ENCODE data around the gene CNTN4. TPM values are rescaled to one million over a fixed set of nuclear protein-coding genes. Genes with fewer than 3 reads are reported as not detected.

The CNTN4 gene
- polyA plus RNA-seq, 1 donor (not counting 4 experiments of a cell fraction or from before 2014, with no cell fraction given), result not detected

- Histone ChIP-seq H2AFZ (ENCODE audit: control insufficient read depth, low read length) (no peak overlapping the region), H3K27me3 (ENCODE audit: control insufficient read depth, extremely low read depth, insufficient read depth, low read length) (no peaks in the 10 kb centered on the region), H3K4me3 (ENCODE audit: control insufficient read depth in 2 of 3, extremely low read depth in 1 of 3, insufficient read depth in 2 of 3, low read depth in 1 of 3, low read length in 3 of 3) (no peak overlapping the region), H3K9me3 (ENCODE audit: control insufficient read depth, low read depth, low read length) (no peaks in the 10 kb centered on the region), H3K4me1 (ENCODE audit: control insufficient read depth, extremely low read depth, insufficient read depth, low read length) (no peaks in the 10 kb centered on the region), H3K36me3 (ENCODE audit: control insufficient read depth in 2 of 2, extremely low read depth in 1 of 2, insufficient read depth in 2 of 2, low read length in 2 of 2) (no peaks in the 10 kb centered on the region), H4K20me1 (ENCODE audit: control insufficient read depth, extremely low read depth, insufficient read depth, low read length) (no peaks in the 10 kb centered on the region), H3K9ac (ENCODE audit: control insufficient read depth, extremely low read depth, insufficient read depth, low read length) (no peak overlapping the region), H3K4me2 (ENCODE audit: control insufficient read depth, extremely low read depth, insufficient read depth, low read depth, low read length) (no peak overlapping the region), H3K9me1 (ENCODE audit: control insufficient read depth, extremely low read depth, insufficient read depth, low read length) (no peaks in the 10 kb centered on the region), H3K79me2 (ENCODE audit: control insufficient read depth, insufficient read depth, low read length) (no peaks in the 10 kb centered on the region), H3K27ac (ENCODE audit: control insufficient read depth, insufficient read depth, low read length) (no peak overlapping the region)
- no peak for FAIRE-seq
- TF ChIP-seq CTCF (optimal IDR thresholded peaks at IDR 0.05 in 1 of 3, IDR thresholded peaks at IDR 0.05 in 1 of 3, conservative IDR thresholded peaks at IDR 0.05 in 1 of 3; ENCODE audit: extremely low read depth in 1 of 3, insufficient read depth in 2 of 3, low read length in 3 of 3) (no peak), EZH2 (IDR thresholded peaks at IDR 0.05; ENCODE audit: low read length) (no peak)
- dilution Hi-C loops (cut with MboI; ENCODE audit: extremely low pct_ligation_motif_present, low sequenced_read_pairs), result no loop called here
- no peak for DNase-seq (ENCODE audit: low read depth, low spot score)
Measured at GRCh38 chr3:2343031-2343682, 244.5 kb downstream of the CNTN4 start.

DNA sequence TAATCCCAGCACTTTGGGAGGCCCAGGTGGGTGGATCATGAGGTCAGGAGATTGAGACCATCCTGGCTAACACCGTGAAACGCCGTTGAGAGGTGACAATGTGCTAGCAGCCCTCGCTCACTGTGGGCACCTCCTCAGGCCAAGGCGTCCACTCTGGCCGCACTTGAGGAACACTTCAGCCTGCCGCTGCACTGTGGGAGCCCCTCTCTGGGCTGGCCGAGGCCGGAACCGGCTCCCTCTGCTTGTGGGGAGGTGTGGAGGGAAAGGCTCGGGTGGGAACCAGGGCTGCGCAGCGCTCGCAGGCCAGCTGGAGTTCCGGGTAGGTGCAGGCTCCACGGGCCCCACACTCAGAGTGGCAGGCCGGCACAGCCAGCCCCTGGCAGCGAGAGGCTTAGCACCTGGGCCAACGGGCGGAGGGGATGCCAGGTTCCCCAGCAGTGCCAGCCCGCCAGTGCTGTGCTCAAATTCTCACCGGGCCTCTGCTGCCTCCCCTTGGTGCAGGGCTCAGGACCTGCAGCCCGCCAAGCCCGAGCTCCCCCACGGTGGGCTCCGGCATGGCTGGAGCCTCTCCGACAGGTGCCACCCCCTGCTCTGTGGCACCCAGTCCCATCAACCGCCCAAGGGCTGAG lies 253.6 kb downstream of the CNTN4 start:
- H3K9ac ChIP-seq (ENCODE audit: control insufficient read depth, extremely low read depth, insufficient read depth, low read length), result no peak overlapping the region
- H3K27me3 ChIP-seq (ENCODE audit: control insufficient read depth, extremely low read depth, insufficient read depth, low read length), result no peaks in the 10 kb centered on the region
- TF ChIP-seq CTCF (optimal IDR thresholded peaks at IDR 0.05 in 1 of 3, IDR thresholded peaks at IDR 0.05 in 1 of 3, conservative IDR thresholded peaks at IDR 0.05 in 1 of 3; ENCODE audit: extremely low read depth in 1 of 3, insufficient read depth in 2 of 3, low read length in 3 of 3) (no peak), EZH2 (IDR thresholded peaks at IDR 0.05; ENCODE audit: low read length) (no peak)
- H3K9me1 ChIP-seq (ENCODE audit: control insufficient read depth, extremely low read depth, insufficient read depth, low read length), result no peaks in the 10 kb centered on the region
- no peak for FAIRE-seq
- H3K4me2 ChIP-seq (ENCODE audit: control insufficient read depth, extremely low read depth, insufficient read depth, low read depth, low read length), result no peak overlapping the region
- H3K27ac ChIP-seq (ENCODE audit: control insufficient read depth, insufficient read depth, low read length), result no peak overlapping the region
- H2AFZ ChIP-seq (ENCODE audit: control insufficient read depth, low read length), result no peak overlapping the region
- no peaks in the 10 kb centered on the region for H4K20me1 ChIP-seq (ENCODE audit: control insufficient read depth, extremely low read depth, insufficient read depth, low read length)
- H3K79me2 ChIP-seq (ENCODE audit: control insufficient read depth, insufficient read depth, low read length), result no peaks in the 10 kb centered on the region
- no peaks in the 10 kb centered on the region for H3K9me3 ChIP-seq (ENCODE audit: control insufficient read depth, low read depth, low read length)
- dilution Hi-C loops (cut with MboI; ENCODE audit: extremely low pct_ligation_motif_present, low sequenced_read_pairs), result no loop called here
- no peaks in the 10 kb centered on the region for H3K36me3 ChIP-seq (ENCODE audit: control insufficient read depth in 2 of 2, extremely low read depth in 1 of 2, insufficient read depth in 2 of 2, low read length in 2 of 2)
- no peak for DNase-seq (ENCODE audit: low read depth, low spot score)
- peaks cover 5% of the 10 kb centered on the region for H3K4me1 ChIP-seq (ENCODE audit: control insufficient read depth, extremely low read depth, insufficient read depth, low read length)
- H3K4me3 ChIP-seq (ENCODE audit: control insufficient read depth in 2 of 3, extremely low read depth in 1 of 3, insufficient read depth in 2 of 3, low read depth in 1 of 3, low read length in 3 of 3), result no peak overlapping the region

All from keratinocyte (primary cell).